Lower lobe of right lung (tissue), 2 donors: ENCODE data around the gene ZMYM2. TPM values are rescaled to one million over a fixed set of nuclear protein-coding genes. Genes with fewer than 3 reads are reported as not detected.

Experiments used
- ATAC-seq, 2 donors: fragments of 200-7000 bp; cut with Tn5 transposase; one replicate each; pipeline ENCODE4 v1.9.1; 2020 to 2022; ENCODE audit warnings: mild to moderate bottlenecking in 2 of 2, moderate library complexity in 2 of 2
- DNase-seq: peaks from one replicate; pipeline ENCODE4 v3.0.0-alpha.2; 2020
- H3K27ac ChIP-seq: fragments of 200-600 bp; one replicate; pipeline ENCODE4 v1.8.0; 2022
- H3K27me3 ChIP-seq: fragments of 200-600 bp; one replicate; pipeline ENCODE4 v1.8.0; 2022; ENCODE audit warnings: low read depth
- H3K36me3 ChIP-seq: fragments of 200-600 bp; one replicate; pipeline ENCODE4 v1.8.0; 2022; ENCODE audit warnings: mild to moderate bottlenecking
- H3K4me1 ChIP-seq: fragments of 200-600 bp; one replicate; pipeline ENCODE4 v1.8.0; 2022
- H3K4me3 ChIP-seq: fragments of 200-600 bp; one replicate; pipeline ENCODE4 v1.8.0; 2022; ENCODE audit warnings: mild to moderate bottlenecking
- H3K9me3 ChIP-seq: fragments of 200-600 bp; one replicate; pipeline ENCODE4 v1.8.0; 2022
- CTCF ChIP-seq: fragments of 200-600 bp; IDR thresholded peaks from one replicate; pipeline ENCODE4 v1.8.0; 2022; ENCODE audit warnings: antibody characterized with exemption, mild to moderate bottlenecking
- intact Hi-C: fragments of 100-400 bp; cut with DNase I; formaldehyde crosslinking; loops from one replicate; pipeline ENCODE4 v1.11.0; 2022
- total RNA-seq: library from RNA; stranded (reverse); fragmentation: NEBNext Ultra II Directional; extraction: Animal tissue kit (Norgen Biotek cat#: 25700); gene quantifications from one replicate; pipeline ENCODE4 v1.2.1, GENCODE V29; 2021
- donor health status: DM: no; HTN: yes; CAD: no; lungs with severe emphysema.

Gene ZMYM2
- total RNA-seq, 1 donor from 2014 or later = 71.5 TPM

GRCh38 chr13:19959831-19960652 lies 1.5 kb downstream of the ZMYM2 start:
- peaks cover 51% of the 10 kb centered on the region for H3K4me1 ChIP-seq
- peak; percentile 71 to 72 for ATAC-seq
- H3K9me3 ChIP-seq = no peaks in the 10 kb centered on the region
- intact Hi-C loops = no loop called here
- H3K27ac ChIP-seq = peak overlapping the region; percentile 98
- peak; percentile 90 for DNase-seq
- H3K36me3 ChIP-seq = peaks cover 3% of the 10 kb centered on the region
- peak overlapping the region; percentile 83 for H3K4me3 ChIP-seq
- H3K27me3 ChIP-seq = no peaks in the 10 kb centered on the region
- peak; percentile 90 for TF ChIP-seq CTCF

GRCh38 chr13:19960653-19960976 lies 2.1 kb downstream of the ZMYM2 start:
- no peak for DNase-seq
- no peak for TF ChIP-seq CTCF
- Histone ChIP-seq H3K27ac (no peak overlapping the region), H3K4me3 (peak overlapping the region; percentile 83), H3K36me3 (peaks cover 5% of the 10 kb centered on the region), H3K4me1 (peaks cover 51% of the 10 kb centered on the region), H3K9me3 (no peaks in the 10 kb centered on the region), H3K27me3 (no peaks in the 10 kb centered on the region)
- ATAC-seq = no peak
- intact Hi-C loops = no loop called here

GRCh38 chr13:19961489-19961888 lies 3.0 kb downstream of the ZMYM2 start:
- no peak overlapping the region for H3K27ac ChIP-seq
- DNase-seq = no peak
- no peak for ATAC-seq
- H3K4me3 ChIP-seq = no peak overlapping the region
- no peaks in the 10 kb centered on the region for H3K9me3 ChIP-seq
- TF ChIP-seq CTCF = no peak
- H3K27me3 ChIP-seq = no peaks in the 10 kb centered on the region
- peaks cover 14% of the 10 kb centered on the region for H3K36me3 ChIP-seq
- peaks cover 51% of the 10 kb centered on the region for H3K4me1 ChIP-seq
- intact Hi-C loops = no loop called here

- Histone ChIP-seq H3K36me3 (peaks cover 18% of the 10 kb centered on the region), H3K9me3 (no peaks in the 10 kb centered on the region), H3K4me1 (peaks cover 51% of the 10 kb centered on the region), H3K4me3 (no peak overlapping the region), H3K27me3 (no peaks in the 10 kb centered on the region), H3K27ac (no peak overlapping the region)
- intact Hi-C loops = no loop called here
- TF ChIP-seq CTCF = no peak
- ATAC-seq = no peak
- no peak for DNase-seq
Observed at GRCh38 chr13:19961924-19962323, 3.4 kb downstream of the ZMYM2 start.

GRCh38 chr13:19962894-19963293 lies 4.4 kb downstream of the ZMYM2 start:
- Histone ChIP-seq H3K27ac (no peak overlapping the region), H3K27me3 (no peaks in the 10 kb centered on the region), H3K9me3 (no peaks in the 10 kb centered on the region), H3K4me3 (no peak overlapping the region), H3K4me1 (peaks cover 53% of the 10 kb centered on the region), H3K36me3 (peaks cover 27% of the 10 kb centered on the region)
- DNase-seq (no peak), ATAC-seq (no peak)
- intact Hi-C loops = no loop called here
- TF ChIP-seq CTCF = no peak
